ENCODE results near the gene GALK2. TPM values are rescaled to one million over a fixed set of nuclear protein-coding genes. Genes with fewer than 3 reads are reported as not detected.

GALK2 gene
- total RNA-seq, 6 experiments from 2014 or later: 22.5 to 35.4 (median 29.4) TPM

DNA sequence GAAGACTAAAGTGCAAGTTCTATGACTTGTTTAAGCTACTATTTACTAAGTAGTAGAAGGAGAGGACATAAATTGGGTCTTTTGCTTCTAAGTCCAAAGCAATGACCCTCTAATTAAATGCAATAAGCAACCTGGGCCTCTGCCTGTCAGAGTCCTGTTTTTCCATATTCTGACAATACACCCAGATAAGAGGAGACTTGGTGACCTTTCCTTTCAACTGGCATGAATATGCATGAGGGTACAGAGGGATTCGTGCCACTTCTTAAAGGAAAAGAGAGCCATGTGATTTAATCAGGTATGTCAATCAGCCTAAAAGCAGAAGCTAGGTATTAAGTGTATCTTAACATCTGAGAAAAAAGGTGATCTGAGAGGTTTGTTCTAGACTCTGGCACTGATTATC, 202.3 kb downstream of the GALK2 start:
- Histone ChIP-seq H3K27me3 (no peaks in the 10 kb centered on the region), H3K4me3 (no peak overlapping the region), H3K27ac (no peak overlapping the region), H3K36me3 (no peaks in the 10 kb centered on the region), H3K4me1 (no peaks in the 10 kb centered on the region), H3K9me3 (no peaks in the 10 kb centered on the region)
- 55% methylated on average over 1 of the region's 1 CpG for WGBS (ENCODE audit: insufficient coverage, low coverage, low lambda C conversion rate, missing lambda C conversion rate)
- ATAC-seq (no peak), DNase-seq (no peak)
- intact Hi-C loops (cut with DNase I): no loop called here
- TF ChIP-seq, protein P1, sequence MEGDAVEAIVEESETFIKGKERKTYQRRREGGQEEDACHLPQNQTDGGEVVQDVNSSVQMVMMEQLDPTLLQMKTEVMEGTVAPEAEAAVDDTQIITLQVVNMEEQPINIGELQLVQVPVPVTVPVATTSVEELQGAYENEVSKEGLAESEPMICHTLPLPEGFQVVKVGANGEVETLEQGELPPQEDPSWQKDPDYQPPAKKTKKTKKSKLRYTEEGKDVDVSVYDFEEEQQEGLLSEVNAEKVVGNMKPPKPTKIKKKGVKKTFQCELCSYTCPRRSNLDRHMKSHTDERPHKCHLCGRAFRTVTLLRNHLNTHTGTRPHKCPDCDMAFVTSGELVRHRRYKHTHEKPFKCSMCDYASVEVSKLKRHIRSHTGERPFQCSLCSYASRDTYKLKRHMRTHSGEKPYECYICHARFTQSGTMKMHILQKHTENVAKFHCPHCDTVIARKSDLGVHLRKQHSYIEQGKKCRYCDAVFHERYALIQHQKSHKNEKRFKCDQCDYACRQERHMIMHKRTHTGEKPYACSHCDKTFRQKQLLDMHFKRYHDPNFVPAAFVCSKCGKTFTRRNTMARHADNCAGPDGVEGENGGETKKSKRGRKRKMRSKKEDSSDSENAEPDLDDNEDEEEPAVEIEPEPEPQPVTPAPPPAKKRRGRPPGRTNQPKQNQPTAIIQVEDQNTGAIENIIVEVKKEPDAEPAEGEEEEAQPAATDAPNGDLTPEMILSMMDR (IDR thresholded peaks at IDR 0.05): no peak
- no peak for TF ChIP-seq POLR2A (IDR thresholded peaks at IDR 0.05)

DNA sequence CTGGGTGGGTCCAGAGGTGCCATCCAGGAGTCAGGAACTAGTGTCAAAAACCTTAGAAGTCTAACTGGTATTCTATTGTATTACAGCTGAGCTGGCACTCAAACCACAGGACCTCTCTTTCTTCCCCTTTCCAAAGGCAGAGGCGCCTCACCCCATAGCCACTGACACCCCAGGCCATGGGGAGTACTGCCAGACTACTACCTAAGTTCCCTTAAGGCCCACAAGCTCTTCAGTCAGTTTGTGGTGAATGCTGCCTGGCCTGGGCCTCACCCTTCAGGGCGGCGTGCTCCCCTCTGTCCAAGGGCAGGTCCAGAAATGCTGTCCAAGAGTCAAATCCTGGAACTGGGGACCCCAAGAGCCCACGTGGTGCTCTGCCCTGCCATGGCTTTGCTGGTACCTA, 209.9 kb downstream of the GALK2 start:
- intact Hi-C loops (cut with DNase I): no loop called here
- H3K4me3 ChIP-seq: no peak overlapping the region
- H3K27me3 ChIP-seq: no peaks in the 10 kb centered on the region
- WGBS (ENCODE audit: insufficient coverage, low coverage, low lambda C conversion rate, missing lambda C conversion rate): 63% methylated on average over 3 of the region's 4 CpGs
- H3K9me3 ChIP-seq: no peaks in the 10 kb centered on the region
- no peak overlapping the region for H3K27ac ChIP-seq
- ATAC-seq (no peak), DNase-seq (no peak)
- H3K36me3 ChIP-seq: no peaks in the 10 kb centered on the region
- H3K4me1 ChIP-seq: no peaks in the 10 kb centered on the region
- TF ChIP-seq, protein P1 (IDR thresholded peaks at IDR 0.05): no peak
- no peak for TF ChIP-seq POLR2A (IDR thresholded peaks at IDR 0.05)

DNA sequence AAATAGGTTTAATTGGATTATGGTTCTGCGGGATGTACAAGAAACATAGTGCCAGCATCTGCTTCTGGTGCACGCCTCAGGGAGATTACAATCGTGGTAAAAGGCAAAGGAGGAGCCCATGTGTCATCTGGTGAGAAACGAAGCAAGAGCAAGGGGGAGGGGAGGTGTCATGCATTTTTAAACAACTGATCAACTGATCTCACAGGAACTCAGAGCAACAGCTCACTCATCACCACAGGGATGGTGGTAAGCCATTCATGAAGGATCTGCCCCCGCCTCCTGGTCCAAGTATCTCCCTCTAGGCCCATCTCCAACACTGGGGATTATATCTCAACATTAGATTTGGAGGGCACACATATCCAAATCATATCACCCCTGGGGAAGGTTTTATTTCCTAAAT, 210.9 kb downstream of the GALK2 start:
- WGBS (ENCODE audit: insufficient coverage, low coverage, low lambda C conversion rate, missing lambda C conversion rate): 53% methylated on average over 3 of the region's 5 CpGs
- TF ChIP-seq POLR2A (IDR thresholded peaks at IDR 0.05): no peak
- TF ChIP-seq, protein P1 (IDR thresholded peaks at IDR 0.05): no peak
- Histone ChIP-seq H3K27ac (no peak overlapping the region), H3K27me3 (no peaks in the 10 kb centered on the region), H3K9me3 (no peaks in the 10 kb centered on the region), H3K4me1 (no peaks in the 10 kb centered on the region), H3K4me3 (no peak overlapping the region), H3K36me3 (no peaks in the 10 kb centered on the region)
- DNase-seq (no peak), ATAC-seq (no peak)
- intact Hi-C loops (cut with DNase I): no loop called here

Small RNA genes lying within 50 kb of the gene (microRNA-seq; reads per million reads assigned to microRNA genes)
- gene MIR4716: 0 reads per million in 2 donors

Small RNA genes lying within 50 kb of the gene (small RNA-seq; reads per million reads assigned to genes)
- gene MIR4716: 0 reads per million in 2 experiments
- gene RF00019: 0 reads per million in 2 experiments
- 0 reads per million in 2 experiments for gene RN7SL307P

Other genes with a start within 250 kb of the GALK2 start
- under 1 TPM in 3 of 6 experiments, not detected in 3; 0.04 to 0.87 (median 0.04) TPM for gene SHC4, start 206.3 kb upstream of the GALK2 start, total RNA-seq
- gene SECISBP2L, start 123.8 kb upstream of the GALK2 start, total RNA-seq: 10 to 100 TPM; 13.5 to 24.6 (median 19.5) TPM
- 10 to 100 TPM; 23.1 to 38.9 (median 29.5) TPM for gene COPS2, start 14.6 kb upstream of the GALK2 start, total RNA-seq

Measured in right lobe of liver (tissue), 6 donors.